H9 (cell line): Measurements from ENCODE around the gene SMIM14. TPM values are rescaled to one million over a fixed set of nuclear protein-coding genes. Genes with fewer than 3 reads are reported as not detected.

Experiments
- DNase-seq: peaks from one replicate; pipeline ENCODE4 v3.0.0-alpha.2; 2017
- H2AFZ ChIP-seq: one replicate; pipeline ENCODE4 v1.6.1; 2013; ENCODE audit warnings: mild to moderate bottlenecking, low read length, control low read depth, moderate library complexity
- H2AK5ac ChIP-seq: 2 replicates; pipeline ENCODE4 v1.6.1; 2013; ENCODE audit warnings: low read length, control low read depth, mixed read lengths; ENCODE audit not compliant: insufficient read length
- H2BK120ac ChIP-seq: one replicate; pipeline ENCODE4 v1.6.1; 2013; ENCODE audit warnings: low read depth, mild to moderate bottlenecking, low read length, control low read depth, inconsistent platforms; ENCODE audit not compliant: poor library complexity, severe bottlenecking
- H2BK12ac ChIP-seq: 2 replicates; pipeline ENCODE4 v1.6.1; 2013; ENCODE audit warnings: low read length, control low read depth, mixed read lengths, low read depth; ENCODE audit not compliant: insufficient read length
- H2BK15ac ChIP-seq: 2 replicates; pipeline ENCODE4 v1.6.1; 2013; ENCODE audit warnings: low read depth, low read length, control low read depth
- H2BK20ac ChIP-seq: one replicate; pipeline ENCODE4 v1.6.1; 2013; ENCODE audit warnings: low read depth, mild to moderate bottlenecking, low read length, control low read depth, inconsistent platforms; ENCODE audit not compliant: poor library complexity, severe bottlenecking
- H2BK5ac ChIP-seq: 2 replicates; pipeline ENCODE4 v1.6.1; 2013; ENCODE audit warnings: low read length, control low read depth, mixed read lengths; ENCODE audit not compliant: insufficient read length
- H3K14ac ChIP-seq: 2 replicates; pipeline ENCODE4 v1.6.1; 2013; ENCODE audit warnings: low read length, control low read depth; ENCODE audit not compliant: insufficient read depth
- H3K18ac ChIP-seq: 2 replicates; pipeline ENCODE4 v1.6.1; 2013; ENCODE audit warnings: low read depth, mild to moderate bottlenecking, mixed read lengths, low read length, control low read depth; ENCODE audit not compliant: insufficient read length
- H3K23ac ChIP-seq: 2 replicates; pipeline ENCODE4 v1.6.1; 2013; ENCODE audit warnings: low read length, control low read depth, mixed read lengths, low read depth; ENCODE audit not compliant: insufficient read length
- H3K23me2 ChIP-seq: 2 replicates; pipeline ENCODE4 v1.6.1; 2013; ENCODE audit warnings: low read depth, mild to moderate bottlenecking, mixed read lengths, low read length, control low read depth; ENCODE audit not compliant: insufficient read length, poor library complexity, severe bottlenecking
- H3K27ac ChIP-seq: 2 replicates; pipeline ENCODE4 v1.5.1; 2013; ENCODE audit warnings: low read length, control low read depth, mixed read lengths, low read depth; ENCODE audit not compliant: insufficient read length
- H3K27me3 ChIP-seq: 2 replicates; pipeline ENCODE4 v1.6.1; 2013; ENCODE audit warnings: low read length, control low read depth, inconsistent platforms; ENCODE audit not compliant: insufficient read depth
- H3K4ac ChIP-seq: 2 replicates; pipeline ENCODE4 v1.6.1; 2013; ENCODE audit warnings: low read depth, mild to moderate bottlenecking, control low read depth, inconsistent platforms, low read length, moderate library complexity
- H3K4me1 ChIP-seq: 2 replicates; pipeline ENCODE4 v1.6.1; 2013; ENCODE audit warnings: low read length, control low read depth, inconsistent platforms; ENCODE audit not compliant: insufficient read depth
- H3K4me2 ChIP-seq: 2 replicates; pipeline ENCODE4 v1.6.1; 2013; ENCODE audit warnings: low read length, control low read depth, mixed read lengths; ENCODE audit not compliant: insufficient read length, insufficient read depth
- H3K56ac ChIP-seq: 2 replicates; pipeline ENCODE4 v1.6.1; 2013; ENCODE audit warnings: low read depth, mild to moderate bottlenecking, mixed read lengths, low read length, control low read depth; ENCODE audit not compliant: insufficient read length
- H3K79me1 ChIP-seq: 2 replicates; pipeline ENCODE4 v1.6.1; 2013; ENCODE audit warnings: low read depth, mild to moderate bottlenecking, moderate library complexity, low read length, control low read depth, inconsistent platforms; ENCODE audit not compliant: insufficient read depth, poor library complexity, severe bottlenecking
- H3K79me2 ChIP-seq: 2 replicates; pipeline ENCODE4 v1.6.1; 2013; ENCODE audit warnings: low read length, control low read depth, inconsistent platforms; ENCODE audit not compliant: insufficient read depth
- H3K9ac ChIP-seq: 2 replicates; pipeline ENCODE4 v1.6.1; 2013; ENCODE audit warnings: low read length, control low read depth, mixed read lengths; ENCODE audit not compliant: insufficient read length; ENCODE audit errors: extremely low read depth
- H3K9me3 ChIP-seq: one replicate; pipeline ENCODE4 v1.6.1; 2013; ENCODE audit warnings: low read depth, low read length, inconsistent platforms; ENCODE audit not compliant: control insufficient read depth
- H3T11ph ChIP-seq: one replicate; pipeline ENCODE4 v1.6.1; 2013; ENCODE audit warnings: mild to moderate bottlenecking, low read length, control low read depth, inconsistent platforms
- H4K20me1 ChIP-seq: one replicate; pipeline ENCODE4 v1.6.1; 2013; ENCODE audit not compliant: control insufficient read depth, insufficient read length, insufficient read depth
- H4K5ac ChIP-seq: 2 replicates; pipeline ENCODE4 v1.6.1; 2013; ENCODE audit warnings: low read depth, mild to moderate bottlenecking, mixed read lengths, low read length, control low read depth; ENCODE audit not compliant: insufficient read length
- H4K8ac ChIP-seq: replicated peaks from 2 replicates; pipeline ENCODE4 v1.6.1; 2013; ENCODE audit warnings: low read length, control low read depth, mixed read lengths, low read depth; ENCODE audit not compliant: insufficient read length
- H4K91ac ChIP-seq: 2 replicates; pipeline ENCODE4 v1.6.1; 2013; ENCODE audit warnings: low read depth, mild to moderate bottlenecking, moderate library complexity, mixed read lengths, low read length, control low read depth; ENCODE audit not compliant: insufficient read length
- H3K27ac Mint-ChIP-seq, 3 experiments: 2 replicates in 2 of 3; 3 replicates in 1 of 3; pipeline ENCODE4 v1.8.0; 2020 to 2021; ENCODE audit warnings: mixed read lengths in 3 of 3, mild to moderate bottlenecking in 1 of 3, moderate library complexity in 1 of 3
- H3K27me3 Mint-ChIP-seq: 2 replicates; pipeline ENCODE4 v1.8.0; 2021; ENCODE audit warnings: low read depth, mild to moderate bottlenecking, moderate library complexity, mixed read lengths
- H3K36me3 Mint-ChIP-seq, 3 experiments: 2 replicates in 2 of 3; 3 replicates in 1 of 3; pipeline ENCODE4 v1.8.0; 2020 to 2021; ENCODE audit warnings: low read depth in 3 of 3, mixed read lengths in 3 of 3; ENCODE audit not compliant: insufficient read depth in 1 of 3
- H3K4me1 Mint-ChIP-seq, 2 experiments: 2 replicates each; pipeline ENCODE4 v1.8.0; 2020; ENCODE audit warnings: mixed read lengths in 2 of 2
- H3K4me3 Mint-ChIP-seq, 2 experiments: 2 replicates in 1 of 2; 3 replicates in 1 of 2; pipeline ENCODE4 v1.8.0; 2020 to 2021; ENCODE audit warnings: mild to moderate bottlenecking in 2 of 2, mixed read lengths in 2 of 2, moderate library complexity in 1 of 2
- H3K9me3 Mint-ChIP-seq, 2 experiments: 2 replicates in 1 of 2; 3 replicates in 1 of 2; pipeline ENCODE4 v1.8.0; 2020; ENCODE audit warnings: mild to moderate bottlenecking in 2 of 2, mixed read lengths in 2 of 2, moderate library complexity in 1 of 2
- WGBS: extraction: QIAGEN DNeasy Blood & Tissue Kit; methylation state at CpG from one replicate; pipeline ENCODE4 v1.1.7; 2013; ENCODE audit warnings: missing lambda C conversion rate, low lambda C conversion rate, mixed read lengths; ENCODE audit not compliant: insufficient read length; ENCODE audit errors: extremely low coverage; 5-methylcytosine and 5-hydroxymethylcytosine counted together
- total RNA-seq: library from RNA; stranded (reverse); gene quantifications from 2 replicates; pipeline ENCODE4 v1.2.1, GENCODE V29; 2021
- TF ChIP-seq, protein P1 (sequence below): fragments of 200-600 bp; sonication (generic); conservative IDR thresholded peaks from 3 replicates; pipeline ENCODE4 v1.8.0; 2021; ENCODE audit warnings: antibody characterized with exemption, mild to moderate bottlenecking

SMIM14 gene
- total RNA-seq, 1 experiment from 2014 or later: 19.4 TPM

DNA sequence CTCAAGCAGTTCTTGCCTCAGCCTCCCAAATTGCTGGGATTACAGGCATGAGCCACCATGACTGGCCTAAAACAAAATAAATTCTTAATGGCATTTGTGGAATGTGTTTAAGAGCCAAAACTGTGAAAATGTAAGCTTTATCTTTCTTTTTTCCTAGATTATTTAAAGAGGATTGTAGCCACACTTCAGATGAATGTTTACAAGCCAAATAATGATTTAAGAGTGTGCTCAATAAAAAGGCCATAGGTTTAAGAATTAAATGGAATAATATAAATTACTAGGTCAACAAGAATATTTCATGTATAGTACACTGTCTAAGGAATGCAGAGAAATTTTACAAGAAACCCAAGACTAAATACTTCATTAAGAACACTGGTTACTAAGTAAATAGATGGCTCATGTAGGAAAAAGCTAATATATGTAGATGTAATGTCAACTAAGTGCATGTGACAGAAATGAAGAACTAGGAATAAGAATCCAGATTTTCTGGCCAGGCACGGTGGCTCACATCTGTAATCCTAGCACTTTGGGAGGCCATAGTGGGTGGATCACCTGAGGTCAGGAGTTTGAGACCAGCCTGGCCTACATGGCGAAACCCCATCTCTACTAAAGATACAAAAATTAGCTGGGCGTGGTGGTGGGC, 90.1 kb downstream of the SMIM14 start:
- Mint-ChIP-seq H3K27ac (no peak overlapping the region), H3K36me3 (peaks cover 0 to 4% (median 0%) of the 10 kb centered on the region in 3 experiments; a peak in 1 of 7 replicates), H3K9me3 (no peaks in the 10 kb centered on the region), H3K4me1 (peaks cover 13 to 16% of the 10 kb centered on the region in 2 experiments), H3K27me3 (no peaks in the 10 kb centered on the region), H3K4me3 (no peak overlapping the region)
- H3K9ac ChIP-seq: no peak overlapping the region
- H3K79me1 ChIP-seq: no peaks in the 10 kb centered on the region
- H3K23ac ChIP-seq: no peak overlapping the region
- no peak overlapping the region for H3K27ac ChIP-seq
- H3K9me3 ChIP-seq: no peaks in the 10 kb centered on the region
- no peak overlapping the region for H2BK20ac ChIP-seq
- H3K18ac ChIP-seq: no peak overlapping the region
- no peak overlapping the region for H4K91ac ChIP-seq
- no peak overlapping the region for H2BK12ac ChIP-seq
- no CpG with 5 or more reads among the region's 3 CpGs for WGBS
- H2AFZ ChIP-seq: no peak overlapping the region
- H4K8ac ChIP-seq: no peak overlapping the region
- TF ChIP-seq, protein P1, sequence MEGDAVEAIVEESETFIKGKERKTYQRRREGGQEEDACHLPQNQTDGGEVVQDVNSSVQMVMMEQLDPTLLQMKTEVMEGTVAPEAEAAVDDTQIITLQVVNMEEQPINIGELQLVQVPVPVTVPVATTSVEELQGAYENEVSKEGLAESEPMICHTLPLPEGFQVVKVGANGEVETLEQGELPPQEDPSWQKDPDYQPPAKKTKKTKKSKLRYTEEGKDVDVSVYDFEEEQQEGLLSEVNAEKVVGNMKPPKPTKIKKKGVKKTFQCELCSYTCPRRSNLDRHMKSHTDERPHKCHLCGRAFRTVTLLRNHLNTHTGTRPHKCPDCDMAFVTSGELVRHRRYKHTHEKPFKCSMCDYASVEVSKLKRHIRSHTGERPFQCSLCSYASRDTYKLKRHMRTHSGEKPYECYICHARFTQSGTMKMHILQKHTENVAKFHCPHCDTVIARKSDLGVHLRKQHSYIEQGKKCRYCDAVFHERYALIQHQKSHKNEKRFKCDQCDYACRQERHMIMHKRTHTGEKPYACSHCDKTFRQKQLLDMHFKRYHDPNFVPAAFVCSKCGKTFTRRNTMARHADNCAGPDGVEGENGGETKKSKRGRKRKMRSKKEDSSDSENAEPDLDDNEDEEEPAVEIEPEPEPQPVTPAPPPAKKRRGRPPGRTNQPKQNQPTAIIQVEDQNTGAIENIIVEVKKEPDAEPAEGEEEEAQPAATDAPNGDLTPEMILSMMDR: no peak
- H2BK120ac ChIP-seq: no peak overlapping the region
- no peak overlapping the region for H2BK15ac ChIP-seq
- no peak overlapping the region for H3T11ph ChIP-seq
- H4K20me1 ChIP-seq: no peaks in the 10 kb centered on the region
- H3K23me2 ChIP-seq: no peaks in the 10 kb centered on the region
- H3K14ac ChIP-seq: no peak overlapping the region
- no peak overlapping the region for H4K5ac ChIP-seq
- DNase-seq: no peak
- H3K79me2 ChIP-seq: no peaks in the 10 kb centered on the region
- no peak overlapping the region for H2BK5ac ChIP-seq
- H3K56ac ChIP-seq: no peak overlapping the region
- H2AK5ac ChIP-seq: no peak overlapping the region
- H3K4me1 ChIP-seq: no peaks in the 10 kb centered on the region
- no peak overlapping the region for H3K4ac ChIP-seq
- no peak overlapping the region for H3K4me2 ChIP-seq
- H3K27me3 ChIP-seq: no peaks in the 10 kb centered on the region
